HG03442 (cell line): ENCODE results near the gene COMP.
A peak's percentile ranks its signal among the peaks of the same experiment; 100 is the strongest.
"Not testable (repeated sequence)": the region's sequence is repeated elsewhere in the genome, so short reads cannot be mapped to it uniquely, and the experiment has no call there.

ENCODE experiments used
- ATAC-seq: cut with Tn5 transposase; IDR thresholded peaks from one replicate; pipeline ENCODE4 v1.9.1; 2021; ENCODE audit warnings: mild to moderate bottlenecking, moderate library complexity; ENCODE audit not compliant: unreplicated experiment

The COMP gene

DNA sequence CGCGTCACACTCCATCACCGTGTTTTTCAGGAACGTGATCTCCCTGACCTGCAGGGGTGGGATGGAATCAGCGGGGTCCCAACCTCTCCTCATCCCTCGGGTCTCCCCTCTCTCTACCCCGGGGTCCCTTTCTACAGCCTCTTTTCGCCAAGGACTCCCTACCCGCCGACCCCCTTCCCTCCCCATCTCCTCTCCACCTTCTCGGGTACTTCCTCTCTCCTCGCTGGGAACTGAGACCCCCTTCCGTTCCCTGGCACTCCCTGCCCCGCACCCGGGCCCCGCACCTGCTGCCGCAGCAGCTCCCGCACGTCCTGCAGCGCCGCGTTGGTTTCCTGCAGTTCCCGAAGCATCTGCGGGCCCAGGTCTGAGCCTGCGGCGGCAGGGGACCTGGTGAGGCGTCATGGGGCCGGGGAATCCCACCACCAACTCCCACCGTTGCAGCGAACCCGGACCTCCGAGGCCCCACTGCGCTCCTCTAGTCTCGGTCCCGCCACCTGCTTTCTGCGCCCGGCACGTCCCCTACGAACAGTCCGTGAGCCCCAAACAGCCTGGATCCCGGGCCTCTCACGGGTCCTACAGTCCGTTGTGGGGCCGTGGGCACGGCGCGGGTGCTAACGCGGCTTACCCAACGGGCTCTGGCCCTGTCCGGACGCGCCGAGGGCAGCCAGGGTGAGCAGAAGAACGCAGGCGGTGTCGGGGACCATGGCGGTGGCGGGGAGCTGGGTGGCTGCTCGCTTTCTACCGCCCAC lies at the start of gene COMP:
Gene COMP, minus strand, starts transcription at position 740 of the 749 bp plus-strand sequence. Its CDS starts 36 bp downstream, at position 704.
- no peak for ATAC-seq

DNA sequence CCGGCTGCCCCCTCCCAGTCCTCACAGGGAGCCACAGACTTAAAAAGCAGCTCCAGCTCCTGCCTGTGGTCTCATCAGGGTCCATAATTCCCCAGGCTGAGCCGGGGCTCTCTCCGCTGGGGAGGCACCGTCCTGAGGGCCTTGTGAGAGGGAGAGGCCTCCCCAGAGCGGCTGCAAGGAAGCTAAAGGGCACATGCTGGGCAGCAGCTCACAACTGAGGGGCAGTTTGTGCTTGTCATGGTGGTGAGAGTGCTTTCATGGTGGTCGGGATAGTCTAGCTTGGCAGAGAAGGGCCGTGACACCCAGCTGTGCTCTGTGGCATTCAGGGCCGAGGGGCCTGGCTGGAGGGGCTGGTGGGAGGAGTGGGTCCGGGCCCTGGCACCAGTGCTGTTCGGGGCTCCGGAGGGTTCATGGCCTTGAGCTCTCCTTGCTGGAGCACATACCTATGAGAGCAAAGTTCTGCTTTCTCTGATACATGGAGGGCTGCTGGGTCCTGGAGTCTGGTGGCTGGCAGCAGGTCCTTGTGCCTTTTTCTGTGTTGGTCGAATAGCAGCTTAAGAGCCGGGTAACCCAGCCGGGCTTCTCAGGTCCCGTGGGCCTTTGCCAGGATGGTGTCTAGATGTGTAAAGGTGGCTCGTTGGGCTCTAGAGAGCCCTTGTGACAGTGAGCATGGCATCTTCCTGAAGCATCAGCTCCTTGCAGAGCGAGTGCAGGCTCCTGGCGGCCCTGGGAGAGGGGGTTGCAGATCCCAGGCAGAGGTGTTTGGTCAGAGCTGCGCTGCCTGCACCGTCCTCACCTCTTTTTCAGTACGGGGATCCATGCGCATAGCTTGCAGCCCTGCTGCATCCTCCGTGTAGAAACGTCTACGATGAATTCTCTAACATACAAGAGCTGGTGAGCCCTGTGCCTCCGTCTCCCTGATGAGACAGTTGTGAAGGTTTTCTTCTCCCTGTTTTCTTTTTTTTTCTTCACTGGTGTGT lies 49.5 kb upstream of the COMP start:
- ATAC-seq = no peak

DNA sequence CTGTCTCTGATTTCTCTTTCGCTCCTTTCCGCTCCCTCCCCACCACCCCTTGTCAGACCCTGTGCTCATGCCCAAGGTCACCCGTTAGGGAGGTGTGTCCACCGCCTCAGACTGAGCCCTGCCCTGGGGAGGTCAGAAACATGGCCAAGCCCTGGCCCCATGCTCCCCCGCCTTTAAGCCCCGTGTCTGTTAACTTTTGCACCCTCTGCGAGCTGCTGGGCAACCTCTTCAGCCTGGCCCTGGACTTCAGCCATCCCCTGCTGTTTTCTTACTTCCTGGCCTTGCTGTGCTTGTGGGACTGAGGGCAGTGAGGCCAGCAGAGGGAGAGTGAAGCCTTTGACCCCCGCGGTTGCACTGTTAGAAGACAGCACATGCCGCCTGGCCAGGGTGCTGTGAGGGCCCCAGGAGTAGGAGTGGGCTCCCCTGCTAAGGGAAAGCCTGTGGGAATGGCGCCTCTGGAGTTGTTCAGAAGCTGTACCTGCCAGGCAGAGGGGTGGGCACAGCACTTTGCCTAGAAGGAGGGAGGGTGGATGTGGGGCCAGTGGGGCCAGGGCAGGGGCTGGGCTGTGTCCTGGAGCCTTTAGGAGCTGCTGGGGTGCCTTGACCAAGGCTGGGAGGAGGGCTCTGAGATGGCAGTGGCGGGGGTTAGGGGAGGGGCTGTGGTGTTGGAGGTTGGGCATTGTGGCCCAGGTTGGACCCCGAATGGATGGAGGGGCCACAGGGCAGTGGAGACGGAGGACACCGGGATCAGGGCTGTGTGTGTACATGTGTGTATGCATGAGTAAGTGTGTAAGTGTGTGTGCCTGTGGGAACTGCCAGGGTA lies 48.6 kb upstream of the COMP start:
- ATAC-seq = no peak

DNA sequence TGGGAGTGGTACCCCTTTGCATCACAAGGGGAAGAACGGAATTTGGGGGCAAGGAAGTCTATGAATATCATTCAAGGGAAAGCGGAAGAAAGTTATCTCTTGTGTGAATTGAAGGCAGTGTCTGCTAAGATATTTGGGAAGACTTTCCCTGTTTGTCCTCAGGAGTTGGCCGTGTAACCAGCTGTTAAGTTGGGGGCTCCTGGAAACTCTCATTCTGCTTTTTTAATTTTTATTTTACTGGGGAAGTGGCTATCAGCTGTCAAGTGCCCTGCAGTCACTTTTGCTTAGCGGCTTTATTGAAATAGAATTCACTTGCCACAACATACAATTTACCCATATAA lies 43.5 kb upstream of the COMP start:
- no peak for ATAC-seq

DNA sequence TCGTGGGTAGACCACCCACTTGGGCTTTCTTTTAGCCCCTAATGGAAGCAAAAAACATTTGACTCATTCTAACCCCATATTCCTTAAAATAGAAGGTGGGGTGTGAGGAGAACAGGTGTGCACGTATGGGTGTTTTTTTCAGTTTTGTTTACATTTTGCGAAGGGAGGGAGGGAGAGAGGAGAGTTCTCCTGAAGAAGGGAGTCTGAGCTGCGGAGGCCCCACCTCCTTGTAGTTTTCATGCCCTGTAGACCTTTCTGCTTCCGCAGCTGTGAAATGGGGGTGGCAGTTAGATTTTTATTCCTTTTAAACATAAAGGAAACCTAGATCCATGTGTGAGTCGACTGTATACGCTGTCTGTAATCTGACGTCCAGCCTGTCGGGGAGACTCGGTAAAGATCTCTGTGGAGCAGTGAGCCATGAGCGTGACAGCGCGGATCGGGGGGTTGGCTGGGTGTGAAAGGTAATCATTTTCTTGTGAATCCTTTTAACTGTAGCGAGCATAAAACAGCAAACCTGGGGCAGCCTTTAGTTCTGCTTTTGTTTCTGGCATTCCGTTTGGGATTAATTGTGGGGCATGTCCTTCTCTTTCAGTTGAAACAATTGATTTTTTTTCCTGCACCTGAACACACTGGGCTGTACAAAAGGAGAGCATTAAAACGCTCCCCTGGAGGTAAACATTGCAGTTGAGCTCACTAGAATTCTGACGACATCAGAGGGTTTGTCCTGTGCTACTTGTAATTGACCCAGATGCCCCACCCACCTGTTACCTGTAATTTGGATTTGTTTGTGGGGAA lies 42.9 kb upstream of the COMP start:
- ATAC-seq = no peak

DNA sequence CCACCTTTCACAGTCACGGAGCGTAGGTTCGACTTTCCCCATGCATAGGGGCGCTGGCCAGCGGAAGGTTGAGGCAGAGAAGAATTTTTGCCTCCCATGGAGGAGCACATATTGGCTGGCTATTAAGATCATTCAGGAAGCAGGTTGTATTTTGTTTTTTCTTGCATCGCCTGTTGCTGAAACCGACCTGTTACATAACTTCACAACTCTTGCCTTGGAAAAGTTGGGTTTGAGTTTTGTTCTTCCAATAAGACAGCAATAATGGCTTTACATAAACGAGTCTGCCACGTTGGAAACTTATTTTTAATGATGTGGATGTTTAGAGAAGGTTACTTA lies 42.0 kb upstream of the COMP start:
- no peak for ATAC-seq

DNA sequence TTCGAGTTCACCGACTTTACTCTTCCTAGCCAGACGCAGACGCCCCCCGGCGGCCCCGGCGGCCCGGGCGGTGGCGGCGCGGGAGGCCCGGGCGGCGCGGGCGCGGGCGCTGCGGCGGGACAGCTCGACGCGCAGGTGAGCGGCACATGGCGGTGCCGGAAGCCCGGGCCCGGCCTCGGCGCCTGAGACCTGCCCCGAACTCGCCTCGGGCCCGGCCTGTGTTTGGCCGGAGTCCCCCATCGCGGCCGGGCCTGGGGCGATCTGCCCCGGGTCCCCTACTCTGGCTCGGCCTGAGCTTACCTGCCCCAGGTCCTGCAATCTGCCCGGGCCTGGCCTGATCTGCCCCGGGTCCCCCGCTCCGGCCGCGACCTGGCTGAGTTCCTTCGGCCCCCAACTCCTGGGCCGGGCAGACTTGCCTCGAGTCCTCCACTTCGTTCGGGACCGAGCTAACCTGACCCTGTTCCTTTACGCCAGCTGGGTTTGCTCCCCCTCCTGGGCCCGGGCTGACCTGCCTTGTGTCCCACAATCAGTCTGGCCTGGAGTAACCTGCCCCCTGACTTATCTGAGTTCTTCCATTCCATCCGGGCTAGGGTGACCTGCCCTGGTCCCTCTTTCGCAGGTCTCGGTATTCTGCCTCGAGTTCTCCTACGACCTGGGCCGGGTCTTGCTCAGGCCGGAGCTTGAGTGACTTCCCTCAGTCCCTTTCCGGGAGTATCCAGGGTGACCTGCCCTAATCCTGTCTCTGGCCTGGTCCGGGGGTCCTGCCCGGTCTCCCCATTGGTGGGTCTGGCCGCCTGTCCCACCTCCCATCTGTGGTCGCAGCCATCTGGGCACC lies 41.4 kb upstream of the COMP start:
- peak; percentile 33 for ATAC-seq

DNA sequence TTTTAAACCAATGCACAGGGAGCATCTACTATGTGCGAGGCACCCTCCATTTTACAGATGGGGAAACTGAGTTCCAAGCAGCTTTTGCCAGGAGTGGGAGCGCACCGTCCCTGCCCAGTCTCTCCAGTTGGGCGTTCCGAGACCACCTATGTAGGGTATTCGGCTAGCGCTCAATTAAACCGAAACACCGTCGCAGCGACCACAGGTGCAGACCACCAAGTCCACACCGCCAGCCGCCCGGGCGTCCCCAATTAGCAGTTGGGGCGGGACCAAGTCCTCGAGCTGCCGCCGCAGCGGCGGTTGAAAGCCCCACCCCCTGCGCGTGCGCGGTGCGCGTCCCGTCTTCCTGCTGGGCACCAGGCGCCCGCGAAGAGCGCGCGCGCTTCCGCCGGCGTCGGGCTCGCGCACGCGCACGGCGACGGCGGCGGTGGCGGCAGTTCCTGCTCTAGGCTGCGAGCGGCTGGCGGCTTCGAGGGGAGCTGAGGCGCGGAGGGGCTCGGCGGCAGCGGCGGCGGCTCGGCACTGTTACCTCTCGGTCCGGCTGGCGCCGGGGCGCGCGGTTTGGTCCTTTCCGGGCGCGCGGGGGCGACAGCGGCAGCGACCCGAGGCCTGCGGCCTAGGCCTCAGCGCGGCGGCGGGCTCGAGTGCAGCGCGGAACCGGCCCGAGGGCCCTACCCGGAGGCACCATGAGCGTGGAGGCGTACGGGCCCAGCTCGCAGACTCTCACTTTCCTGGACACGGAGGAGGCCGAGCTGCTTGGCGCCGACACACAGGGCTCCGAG lies 40.6 kb upstream of the COMP start, which contains the start of gene UPF1:
Gene UPF1, plus strand, starts transcription at position 436 of the 782 bp plus-strand sequence. Its CDS starts 251 bp downstream, at position 687.
- peak; percentile 63 for ATAC-seq

DNA sequence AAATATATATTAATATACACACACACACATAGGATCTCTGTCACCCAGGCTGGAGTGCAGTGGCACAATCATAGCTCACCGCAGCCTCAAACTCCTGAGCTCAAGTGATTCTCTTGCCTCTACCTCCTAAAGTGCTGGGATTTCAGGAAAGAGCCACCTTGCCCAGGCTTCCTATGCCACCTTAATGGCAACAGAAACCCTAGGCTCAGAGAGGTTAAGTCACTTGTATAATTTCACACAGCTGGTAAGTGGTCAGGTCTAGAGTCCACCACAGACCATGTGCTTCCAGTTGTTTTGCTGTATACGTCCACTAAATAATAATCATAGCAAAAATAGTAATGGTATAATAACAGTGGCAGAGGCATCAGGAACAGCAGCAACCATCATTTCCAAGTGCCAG lies 39.4 kb upstream of the COMP start:
- ATAC-seq = no peak

DNA sequence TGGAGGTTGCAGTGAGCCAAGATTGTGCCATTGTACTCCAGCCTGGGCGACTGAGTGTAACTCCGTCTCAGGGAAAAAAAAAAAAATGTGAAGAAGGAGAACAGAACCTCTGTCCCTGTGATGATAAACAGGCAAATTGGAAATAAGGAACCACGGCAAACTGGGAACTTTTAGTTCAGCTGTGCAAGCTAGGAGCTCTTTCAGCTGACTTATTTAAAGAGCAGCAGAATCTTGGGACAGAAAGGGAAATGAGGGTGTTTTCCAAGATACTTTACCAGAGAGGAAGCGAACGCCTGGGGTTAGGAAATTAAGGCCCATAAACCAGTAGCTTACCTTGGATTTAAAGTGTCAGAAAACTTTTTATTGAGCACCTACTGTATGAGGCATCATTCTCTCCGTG lies 37.7 kb upstream of the COMP start:
- no peak for ATAC-seq

DNA sequence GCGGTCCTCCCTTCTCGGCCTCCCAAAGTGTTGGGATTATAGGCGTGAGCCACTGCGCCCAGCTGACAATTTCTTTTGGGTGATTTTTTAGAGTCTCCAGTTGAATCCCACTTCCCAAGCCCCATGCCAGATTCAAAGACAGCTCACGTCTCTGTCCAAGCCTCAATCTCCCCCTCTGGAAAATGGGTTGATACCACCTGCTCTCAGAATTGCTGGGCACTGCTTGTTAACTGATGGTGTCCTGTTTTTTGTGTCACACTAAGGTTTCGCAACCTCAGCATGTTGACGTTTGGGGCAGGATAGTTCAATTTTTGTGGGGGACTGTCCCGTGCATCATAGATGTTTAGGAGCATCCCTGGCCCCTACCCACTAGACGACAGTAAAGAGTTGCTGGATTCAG lies 26.5 kb upstream of the COMP start:
- no peak for ATAC-seq

DNA sequence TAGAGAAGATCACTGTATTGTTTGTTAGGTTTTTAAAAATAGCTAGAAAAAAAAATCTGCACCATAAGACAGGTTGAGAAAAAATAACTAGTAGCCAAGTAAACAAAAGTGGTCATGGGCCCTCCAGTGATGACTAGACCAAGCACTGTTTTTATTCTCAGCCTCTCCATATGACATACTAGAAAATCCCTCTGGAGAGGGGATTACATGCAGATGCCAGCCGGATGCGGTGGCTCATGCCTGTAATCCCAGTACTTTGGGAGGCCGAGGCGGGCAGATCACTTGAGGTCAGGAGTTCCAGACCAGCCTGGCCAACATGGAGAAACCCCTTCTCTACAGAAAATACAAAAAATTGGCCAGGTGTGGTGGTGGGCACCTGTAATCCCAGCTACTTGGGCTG lies 25.5 kb upstream of the COMP start:
- not testable (repeated sequence) for ATAC-seq

DNA sequence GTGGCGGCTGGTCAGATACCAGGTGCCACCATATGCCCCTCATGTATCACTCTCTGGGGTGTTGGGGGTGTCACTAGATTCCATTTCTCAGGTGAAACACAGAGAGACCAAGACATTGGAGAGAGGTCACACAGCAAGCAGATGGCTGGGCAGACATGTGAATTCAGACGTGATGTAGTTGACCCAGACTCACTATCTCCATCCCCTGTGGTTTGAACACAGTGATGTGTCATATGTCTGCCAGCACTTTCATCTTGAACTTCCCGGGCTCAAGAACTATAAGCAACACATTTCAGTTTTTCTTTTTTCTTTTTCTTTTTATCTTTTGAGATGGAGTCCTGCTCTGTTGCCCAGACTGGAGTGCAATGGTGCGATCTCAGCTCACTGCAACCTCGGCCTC lies 24.6 kb upstream of the COMP start:
- ATAC-seq = no peak

DNA sequence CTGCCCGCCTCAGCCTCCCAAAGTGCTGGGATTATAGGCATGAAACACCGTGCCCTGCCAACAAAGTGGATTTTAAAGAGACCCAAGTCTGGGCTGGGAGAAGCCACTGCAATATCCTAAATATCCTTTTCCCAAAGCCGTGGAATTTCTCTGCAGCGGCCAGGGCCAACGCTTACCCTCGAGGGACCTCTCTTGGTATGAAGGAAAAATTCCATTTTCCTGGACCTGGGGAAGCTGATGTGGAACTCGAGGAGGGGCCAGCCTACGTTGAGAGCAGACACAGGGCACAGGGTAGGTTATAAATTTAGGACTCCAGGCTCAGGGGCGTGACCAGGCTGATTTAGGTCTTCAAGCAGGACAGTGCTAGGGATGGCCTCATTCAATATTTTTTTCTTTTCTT lies 23.0 kb upstream of the COMP start:
- ATAC-seq = no peak

DNA sequence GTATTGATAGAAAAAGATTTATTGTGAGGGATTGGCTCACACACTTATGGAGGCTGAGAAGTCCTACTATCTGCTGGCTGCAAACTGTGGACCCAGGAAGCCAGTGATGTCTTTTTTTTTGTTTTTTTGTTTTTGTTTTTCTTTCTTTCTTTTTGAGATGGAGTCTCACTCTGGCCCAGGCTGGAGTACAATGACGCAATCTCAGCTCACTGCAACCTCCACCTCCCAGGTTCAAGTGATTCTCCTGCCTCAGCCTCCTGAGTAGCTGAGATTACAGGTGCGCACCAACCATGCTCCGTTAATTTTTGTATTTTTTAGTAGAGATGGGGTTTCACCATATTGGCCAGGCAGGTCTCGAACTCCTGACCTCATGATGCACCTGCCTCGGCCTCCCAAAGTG lies 20.5 kb upstream of the COMP start:
- not testable (repeated sequence) for ATAC-seq

DNA sequence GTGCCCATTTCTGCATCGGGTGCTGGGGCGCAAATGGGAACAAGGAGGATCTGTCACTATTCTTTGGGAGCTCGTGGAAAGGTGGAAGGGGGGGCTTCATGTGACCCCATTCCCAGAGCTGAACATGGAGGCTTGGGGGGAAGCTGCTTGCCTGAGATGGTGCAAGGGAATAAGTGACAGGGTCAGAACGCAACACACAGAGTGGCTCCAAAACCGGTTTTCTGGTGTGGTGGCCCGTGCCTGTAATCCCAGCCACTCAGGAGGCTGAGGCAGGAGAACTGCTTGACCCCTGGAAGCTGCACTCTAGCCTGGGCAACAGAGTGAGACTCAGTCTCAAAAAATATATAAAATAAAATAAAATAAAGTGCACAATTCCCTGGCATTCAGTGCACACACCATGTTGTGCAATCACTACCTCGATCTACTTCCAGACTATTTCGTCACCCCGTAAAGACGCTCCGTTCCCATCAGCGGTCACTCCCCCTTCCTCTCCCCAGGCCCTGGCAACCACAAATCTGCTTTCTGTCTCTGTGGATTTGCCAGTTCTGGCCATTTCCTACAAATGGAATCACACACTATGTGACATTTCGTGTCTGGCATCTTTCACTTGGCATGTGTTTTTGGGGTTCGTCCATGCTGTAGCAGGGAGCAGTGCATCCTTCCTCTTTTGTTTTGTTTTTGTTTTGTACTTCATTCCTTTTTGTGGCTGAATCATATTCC lies 18.2 kb upstream of the COMP start:
- no peak for ATAC-seq

DNA sequence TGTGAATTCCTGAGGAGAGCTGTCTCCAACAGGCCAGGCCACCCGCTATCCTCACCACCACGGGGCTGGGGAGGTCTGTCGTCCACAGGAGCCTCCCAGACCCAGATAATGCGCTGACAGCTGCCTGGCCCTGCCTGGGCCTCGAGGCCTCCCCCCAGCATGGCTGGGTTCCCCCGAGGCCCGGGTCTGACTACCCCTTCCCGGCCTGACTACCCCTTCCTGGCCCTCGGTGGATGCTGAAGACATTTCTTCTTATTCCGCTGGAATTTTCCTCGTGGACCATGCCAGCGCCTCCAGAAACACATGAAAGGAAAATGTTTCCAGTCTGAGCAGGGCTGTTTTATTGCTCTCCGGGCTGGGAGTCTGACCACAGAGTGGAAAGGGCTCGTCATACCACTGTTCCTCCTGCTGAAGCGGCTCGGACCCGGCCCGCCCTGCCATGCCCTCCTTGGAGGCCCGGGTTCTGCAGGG lies 16.8 kb upstream of the COMP start:
- no peak for ATAC-seq

DNA sequence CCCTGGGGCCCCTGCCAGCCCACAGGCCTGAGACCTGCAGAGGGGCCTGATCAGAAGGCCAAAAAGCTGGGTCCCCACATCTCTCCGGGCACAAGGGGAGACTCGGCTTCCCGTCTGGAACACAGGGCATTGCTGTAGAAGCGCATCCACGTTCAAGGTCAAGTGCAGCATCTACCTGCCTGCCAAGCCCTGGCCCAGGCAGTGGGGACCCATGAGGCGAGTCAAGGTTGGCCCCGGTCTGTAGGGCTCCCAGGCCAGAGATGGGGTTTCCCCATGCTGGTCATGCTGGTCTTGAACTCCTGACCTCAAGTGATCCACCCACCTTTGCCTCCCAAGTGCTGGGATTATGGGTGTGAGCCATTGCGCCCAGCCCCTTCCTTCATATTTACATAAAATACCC lies 13.5 kb upstream of the COMP start:
- ATAC-seq = no peak
